ENCODE measurements around the gene PVR. TPM values are rescaled to one million over a fixed set of nuclear protein-coding genes. Genes with fewer than 3 reads are reported as not detected.

The PVR gene
- total and polyA plus RNA-seq, 12 donors = 28.7 to 57.8 (median 45.0) TPM

GRCh38 chr19:44640518-44640917 is 3.2 kb upstream of the PVR start:
- WGBS, 4 donors = 56 to 91% (median 88%) methylated on average over 3 of the region's 3 CpGs
- H3K36me3 ChIP-seq (replicated peaks in 1 of 2) = no peaks in the 10 kb centered on the region
- TF ChIP-seq, protein P1, sequence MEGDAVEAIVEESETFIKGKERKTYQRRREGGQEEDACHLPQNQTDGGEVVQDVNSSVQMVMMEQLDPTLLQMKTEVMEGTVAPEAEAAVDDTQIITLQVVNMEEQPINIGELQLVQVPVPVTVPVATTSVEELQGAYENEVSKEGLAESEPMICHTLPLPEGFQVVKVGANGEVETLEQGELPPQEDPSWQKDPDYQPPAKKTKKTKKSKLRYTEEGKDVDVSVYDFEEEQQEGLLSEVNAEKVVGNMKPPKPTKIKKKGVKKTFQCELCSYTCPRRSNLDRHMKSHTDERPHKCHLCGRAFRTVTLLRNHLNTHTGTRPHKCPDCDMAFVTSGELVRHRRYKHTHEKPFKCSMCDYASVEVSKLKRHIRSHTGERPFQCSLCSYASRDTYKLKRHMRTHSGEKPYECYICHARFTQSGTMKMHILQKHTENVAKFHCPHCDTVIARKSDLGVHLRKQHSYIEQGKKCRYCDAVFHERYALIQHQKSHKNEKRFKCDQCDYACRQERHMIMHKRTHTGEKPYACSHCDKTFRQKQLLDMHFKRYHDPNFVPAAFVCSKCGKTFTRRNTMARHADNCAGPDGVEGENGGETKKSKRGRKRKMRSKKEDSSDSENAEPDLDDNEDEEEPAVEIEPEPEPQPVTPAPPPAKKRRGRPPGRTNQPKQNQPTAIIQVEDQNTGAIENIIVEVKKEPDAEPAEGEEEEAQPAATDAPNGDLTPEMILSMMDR (IDR thresholded peaks at IDR 0.05) = no peak
- TF ChIP-seq POLR2A (IDR thresholded peaks at IDR 0.05) = no peak
- H3K4me1 ChIP-seq (replicated peaks in 1 of 2) = peaks cover 2 to 4% of the 10 kb centered on the region in 2 donors
- no peak for DNase-seq
- intact Hi-C loops (cut with DNase I) = loop anchor here in 1 of 2 donors (5.0 kb wide), 1 partner anchor 68 kb away; no protein-coding TSS in a partner anchor
- no peak overlapping the region for H3K27ac ChIP-seq
- H3K9me3 ChIP-seq (replicated peaks in 1 of 3) = no peaks in the 10 kb centered on the region
- H3K4me3 ChIP-seq = no peak overlapping the region
- no peaks in the 10 kb centered on the region for H3K27me3 ChIP-seq

GRCh38 chr19:44641501-44642265 is 2.0 kb upstream of the PVR start:
- no peak for TF ChIP-seq POLR2A (IDR thresholded peaks at IDR 0.05)
- TF ChIP-seq, protein P1 (IDR thresholded peaks at IDR 0.05) = no peak
- 85 to 94% (median 92%) methylated on average over 9 of the region's 9 CpGs for WGBS, 4 donors
- no peak for DNase-seq
- peaks cover 4 to 13% of the 10 kb centered on the region in 2 donors for H3K4me1 ChIP-seq (replicated peaks in 1 of 2)
- H3K9me3 ChIP-seq (replicated peaks in 1 of 3) = no peaks in the 10 kb centered on the region
- H3K27ac ChIP-seq = no peak overlapping the region
- H3K27me3 ChIP-seq = no peaks in the 10 kb centered on the region
- no peaks in the 10 kb centered on the region for H3K36me3 ChIP-seq (replicated peaks in 1 of 2)
- no peak overlapping the region for H3K4me3 ChIP-seq
- intact Hi-C loops (cut with DNase I) = loop anchor here in 1 of 2 donors (5.0 kb wide), 1 partner anchor 69 kb away; no protein-coding TSS in a partner anchor

DNA sequence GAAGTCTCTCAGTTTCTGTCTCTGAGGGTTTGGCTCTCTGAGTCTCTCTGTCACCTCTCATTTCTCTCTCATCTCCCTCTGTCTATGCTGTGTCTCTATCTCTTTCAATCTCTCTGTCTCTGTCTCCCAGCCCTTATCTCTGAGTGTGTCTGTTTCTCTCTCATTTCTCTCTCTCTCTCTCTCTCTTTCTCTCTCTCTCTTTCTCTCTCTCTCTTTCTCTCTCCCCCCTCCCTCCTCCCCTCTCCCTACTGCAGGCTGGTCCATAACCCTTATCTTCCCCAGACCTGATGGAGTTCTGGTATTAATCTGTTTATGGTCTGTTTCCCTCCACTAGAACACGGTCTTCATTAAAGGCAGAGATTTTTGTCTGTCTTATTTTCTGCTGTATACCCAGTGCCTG is 1.3 kb upstream of the PVR start:
- no peak for DNase-seq
- Histone ChIP-seq H3K27ac (no peak overlapping the region), H3K4me1 (replicated peaks in 1 of 2) (peaks cover 10 to 20% of the 10 kb centered on the region in 2 donors), H3K27me3 (no peaks in the 10 kb centered on the region), H3K9me3 (replicated peaks in 1 of 3) (no peaks in the 10 kb centered on the region), H3K4me3 (no peak overlapping the region), H3K36me3 (replicated peaks in 1 of 2) (no peaks in the 10 kb centered on the region)
- 29 to 67% (median 55%) methylated on average over 1 of the region's 1 CpG for WGBS, 4 donors
- intact Hi-C loops (cut with DNase I) = loop anchor here in 1 of 2 donors (5.0 kb wide), 1 partner anchor 70 kb away; no protein-coding TSS in a partner anchor
- no peak for TF ChIP-seq POLR2A (IDR thresholded peaks at IDR 0.05)
- TF ChIP-seq, protein P1 (IDR thresholded peaks at IDR 0.05) = no peak

DNA sequence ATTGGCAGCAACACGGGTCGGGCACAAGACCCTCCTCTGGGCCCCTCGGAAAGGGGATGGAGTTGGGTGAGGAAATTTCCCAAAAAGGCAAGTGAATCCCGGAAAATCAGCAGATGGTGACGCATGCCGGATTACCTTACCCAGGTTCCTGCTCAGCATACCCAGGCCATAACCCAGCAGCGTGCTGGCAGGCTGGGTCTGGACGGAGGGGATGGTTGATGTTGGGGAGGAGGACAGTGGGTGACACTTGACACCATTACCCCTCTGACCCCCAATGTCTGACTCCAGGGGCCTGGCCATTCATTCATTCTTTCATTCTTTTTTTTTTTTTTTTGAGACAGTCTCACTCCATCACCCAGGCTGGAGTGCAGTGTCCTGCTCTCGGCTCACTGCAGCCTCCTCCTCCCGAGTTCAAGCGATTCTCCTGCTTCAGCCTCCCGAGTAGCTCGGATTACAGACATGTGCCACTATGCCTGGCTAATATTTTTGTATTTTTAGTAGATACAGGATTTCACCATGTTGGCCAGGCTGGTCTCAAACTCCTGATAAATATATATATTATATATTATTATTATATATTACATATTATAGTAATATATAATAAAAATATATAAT is 799 bp downstream of the PVR start:
- peaks cover 27 to 37% of the 10 kb centered on the region in 2 donors for H3K4me1 ChIP-seq (replicated peaks in 1 of 2)
- no peaks in the 10 kb centered on the region for H3K27me3 ChIP-seq
- peak in 6 of 7 donors; percentile 48 to 70 (median 56) for DNase-seq
- peak overlapping the region; percentile 53 to 89 (median 80) for H3K4me3 ChIP-seq
- intact Hi-C loops (cut with DNase I) = loop anchor here in 1 of 2 donors (5.0 kb wide), 1 partner anchor 72 kb away; no protein-coding TSS in a partner anchor
- peak overlapping the region; percentile 55 to 95 (median 92) for H3K27ac ChIP-seq
- peaks cover 0 to 4% of the 10 kb centered on the region in 2 donors for H3K36me3 ChIP-seq (replicated peaks in 1 of 2)
- 1 to 5% (median 4%) methylated on average over 12 to 13 of the region's 13 CpGs for WGBS, 4 donors
- no peaks in the 10 kb centered on the region for H3K9me3 ChIP-seq (replicated peaks in 1 of 3)
- TF ChIP-seq, protein P1 (IDR thresholded peaks at IDR 0.05) = no peak
- no peak for TF ChIP-seq POLR2A (IDR thresholded peaks at IDR 0.05)

Data from adrenal gland (tissue), 12 donors.